Neural cell (in vitro differentiated cells): ENCODE data around the gene ZNF200.

Experiments
- EZH2 ChIP-seq: fragments of 200-600, 300-800 bp; shearing (Covaris generic), sonication (generic); IDR thresholded peaks from 2 replicates; pipeline ENCODE4 v1.6.1; 2014; ENCODE audit warnings: antibody characterized with exemption, low read length, borderline replicate concordance, mild to moderate bottlenecking; ENCODE audit not compliant: insufficient read depth, poor library complexity, severe bottlenecking
- RAD21 ChIP-seq: fragments of 450-650 bp; conservative IDR thresholded peaks from 2 replicates; pipeline ENCODE4 v1.6.1; 2014; ENCODE audit warnings: antibody characterized with exemption, mild to moderate bottlenecking, moderate library complexity

DNA sequence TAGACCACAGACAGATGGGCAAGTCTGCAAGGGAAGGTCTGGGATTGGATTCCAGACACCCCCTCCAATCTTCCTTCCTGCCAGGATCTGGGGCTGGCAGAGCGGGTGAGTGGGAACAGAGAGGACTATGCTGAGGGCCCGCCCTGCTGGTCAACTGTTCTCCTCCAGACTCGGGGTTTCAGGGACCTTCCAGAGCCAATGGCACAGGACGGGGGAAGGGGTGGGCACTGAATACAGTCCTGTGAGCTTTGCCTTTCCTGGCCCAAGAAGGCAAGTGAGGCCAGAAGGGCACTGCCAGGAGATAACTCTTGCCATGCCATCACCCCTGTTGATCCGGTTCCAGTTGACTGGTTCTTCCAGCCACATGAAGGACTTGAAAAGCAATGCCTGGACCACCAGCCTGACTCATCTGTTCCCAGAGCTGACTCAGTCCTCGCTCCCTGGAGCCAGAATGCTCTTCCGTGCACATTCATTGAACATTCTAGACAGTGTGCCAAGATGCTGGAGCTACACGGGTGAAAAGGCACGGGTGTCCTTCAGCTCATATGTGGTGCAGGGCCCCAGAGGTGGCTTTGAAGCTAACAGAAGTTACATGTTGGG lies 22.0 kb upstream of the ZNF200 start:
- TF ChIP-seq EZH2 = no peak
- TF ChIP-seq RAD21 = no peak
